A549 (cell line): Measurements from ENCODE around the gene REL. TPM values are rescaled to one million over a fixed set of nuclear protein-coding genes. Genes with fewer than 3 reads are reported as not detected.

Experiments
- ATAC-seq, 2 experiments: fragments of 200-7000 bp in 1 of 2; fragments of >200 bp in 1 of 2; cut with Nextera tagmentation in 1 of 2; cut with Tn5 transposase in 1 of 2; 3 replicates each; pipeline versions ENCODE4 v1.8.0 to v1.9.1; 2018 to 2020; ENCODE audit warnings: mild to moderate bottlenecking in 1 of 2, moderate library complexity in 1 of 2
- CTCF ChIA-PET: fragments of 300-600 bp; sonication (Branson Sonifier 250); formaldehyde crosslinking; extraction: SDS; loops from one replicate; lab custom pipeline; 2021; ENCODE audit warnings: antibody characterized with exemption, inconsistent platforms; lab: Yijun Ruan, JAX
- POLR2A ChIA-PET: fragments of 350-600 bp; formaldehyde crosslinking; extraction: SDS; loops from one replicate; lab custom pipeline; 2021; ENCODE audit warnings: antibody characterized with exemption, inconsistent platforms; lab: Yijun Ruan, JAX
- DNase-seq, 2 experiments: peaks; one replicate each; pipeline versions ENCODE4 v3.0.0 to v3.0.0-alpha.2; 2011 to 2016; ENCODE audit warnings: low read depth in 1 of 2, low spot score in 1 of 2
- FAIRE-seq: peaks from 2 replicates; lab custom pipeline; 2011; peaks lifted over from hg19 to GRCh38; lab: Jason Lieb, UNC
- H3K27ac ChIP-seq, 2 experiments: fragments of >200 bp; sonication (Bioruptor Twin); formaldehyde crosslinking; 3 replicates each; pipeline ENCODE4 v1.5.1; 2016 to 2017
- H3K4me1 ChIP-seq: fragments of >200 bp; sonication (Bioruptor Twin); formaldehyde crosslinking; 3 replicates; pipeline ENCODE4 v1.6.1; 2016
- H3K4me2 ChIP-seq: fragments of >200 bp; sonication (Bioruptor Twin); formaldehyde crosslinking; 3 replicates; pipeline ENCODE4 v1.6.1; 2016
- H3K4me3 ChIP-seq: fragments of >200 bp; sonication (Bioruptor Twin); formaldehyde crosslinking; 3 replicates; pipeline ENCODE4 v1.5.1; 2016
- H3K9me3 ChIP-seq: fragments of >200 bp; sonication (Bioruptor Twin); formaldehyde crosslinking; 3 replicates; pipeline ENCODE4 v1.6.1; 2016
- CHD2 ChIP-seq: fragments of 150-350 bp; IDR thresholded peaks from 2 replicates; pipeline ENCODE4 v1.6.1; 2014; ENCODE audit warnings: low read length; ENCODE audit not compliant: partially characterized antibody
- EP300 ChIP-seq, 2 experiments: fragments of >200 bp; sonication (Bioruptor Twin); formaldehyde crosslinking; IDR thresholded peaks; 2 replicates in 1 of 2; 3 replicates in 1 of 2; pipeline ENCODE4 v1.6.1; 2016 to 2017
- FOSB ChIP-seq: fragments of 250-450 bp; sonication (Bioruptor Pico); IDR thresholded peaks from 2 replicates; pipeline ENCODE4 v1.5.0; 2020; ENCODE audit warnings: mild to moderate bottlenecking, moderate library complexity
- GATA3 ChIP-seq: IDR thresholded peaks from 2 replicates; pipeline ENCODE4 v1.6.1; 2012; ENCODE audit warnings: borderline replicate concordance
- HOXA7 ChIP-seq: fragments of 250-450 bp; sonication (Bioruptor Pico); IDR thresholded peaks from 2 replicates; pipeline ENCODE4 v1.5.0; 2020; ENCODE audit warnings: mild to moderate bottlenecking, moderate library complexity
- JUN ChIP-seq, 2 experiments: fragments of >200 bp; sonication (Bioruptor Twin); formaldehyde crosslinking; IDR thresholded peaks; 2 replicates in 1 of 2; 3 replicates in 1 of 2; pipeline ENCODE4 v1.6.1; 2016 to 2017
- JUNB ChIP-seq: fragments of >200 bp; sonication (Bioruptor Twin); formaldehyde crosslinking; IDR thresholded peaks from 2 replicates; pipeline ENCODE4 v1.6.1; 2016
- KDM1A ChIP-seq: fragments of 200-600 bp; sonication (generic); IDR thresholded peaks from 2 replicates; pipeline ENCODE4 v1.6.1; 2016; ENCODE audit warnings: low read depth, mild to moderate bottlenecking
- MAFK ChIP-seq: fragments of 450-650 bp; IDR thresholded peaks from 2 replicates; pipeline ENCODE4 v1.6.1; 2014; ENCODE audit not compliant: partially characterized antibody
- MAZ ChIP-seq: fragments of 150-350 bp; IDR thresholded peaks from 2 replicates; pipeline ENCODE4 v1.6.1; 2014; ENCODE audit warnings: antibody characterized with exemption, low read depth, low read length, borderline replicate concordance
- PHF8 ChIP-seq: fragments of 200-600 bp; sonication (generic); IDR thresholded peaks from 2 replicates; pipeline ENCODE4 v1.6.1; 2016; ENCODE audit warnings: low read depth, mild to moderate bottlenecking, antibody characterized with exemption, moderate library complexity, borderline replicate concordance
- SMC3 ChIP-seq: fragments of >200 bp; sonication (Bioruptor Twin); formaldehyde crosslinking; IDR thresholded peaks from 3 replicates; pipeline ENCODE4 v1.6.1; 2018; ENCODE audit warnings: inconsistent platforms
- TFCP2L1 ChIP-seq: fragments of 250-450 bp; sonication (Bioruptor Pico); IDR thresholded peaks from 2 replicates; pipeline ENCODE4 v1.5.0; 2021; ENCODE audit warnings: mild to moderate bottlenecking
- TP53 ChIP-seq: fragments of 250-450 bp; sonication (Bioruptor Pico); IDR thresholded peaks from 2 replicates; pipeline ENCODE4 v1.5.0; 2021; ENCODE audit warnings: mild to moderate bottlenecking, moderate library complexity
- WGBS: methylation state at CpG from one replicate; pipeline ENCODE4 v1.1.6; 2017; ENCODE audit errors: missing lambda C conversion rate; 5-methylcytosine and 5-hydroxymethylcytosine counted together
- polyA minus RNA-seq: library from RNA; depleted of rRNA, polyadenylated mRNA; stranded (reverse); fragments of >200 nt; gene quantifications from 2 replicates; pipeline ENCODE4 v1.2.3, GENCODE V29; 2011; rRNA and poly(A)+ RNA removed
- polyA plus RNA-seq, 4 experiments: library from polyadenylated mRNA; depleted of rRNA in 3 of 4; stranded (reverse); fragments of >200 nt; fragmentation: RNase III in 1 of 4; extraction: RNeasy Plus Mini Kit Qiagen cat#74134 plus additional on column Dnase treatment in 1 of 4; gene quantifications; 2 replicates in 3 of 4; 3 replicates in 1 of 4; pipeline ENCODE4 v1.2.3, GENCODE V29; 2011 to 2017
- TF ChIP-seq, protein P1 (sequence below): fragments of 250-450 bp; sonication (Bioruptor Pico); IDR thresholded peaks from 2 replicates; pipeline ENCODE4 v1.5.0; 2021; ENCODE audit warnings: mild to moderate bottlenecking, moderate library complexity, borderline replicate concordance

The REL gene
- 9.3 and 11.3 TPM in 2 replicates for polyA plus RNA-seq (2011; rRNA removed)
- 1.4 and 1.8 TPM in 2 replicates for polyA plus RNA-seq (2012; cell fraction: cytosol; rRNA removed)
- polyA plus RNA-seq (2012; cell fraction: nucleus; rRNA removed), result 1.4 and 2.3 TPM in 2 replicates
- 2.3 to 2.8 TPM (median 2.4 TPM) in 3 replicates for polyA plus RNA-seq (2017; fragmentation: RNase III; extraction: RNeasy Plus Mini Kit Qiagen cat#74134 plus additional on column Dnase treatment)
- 14.0 and 15.1 TPM in 2 replicates for polyA minus RNA-seq

DNA sequence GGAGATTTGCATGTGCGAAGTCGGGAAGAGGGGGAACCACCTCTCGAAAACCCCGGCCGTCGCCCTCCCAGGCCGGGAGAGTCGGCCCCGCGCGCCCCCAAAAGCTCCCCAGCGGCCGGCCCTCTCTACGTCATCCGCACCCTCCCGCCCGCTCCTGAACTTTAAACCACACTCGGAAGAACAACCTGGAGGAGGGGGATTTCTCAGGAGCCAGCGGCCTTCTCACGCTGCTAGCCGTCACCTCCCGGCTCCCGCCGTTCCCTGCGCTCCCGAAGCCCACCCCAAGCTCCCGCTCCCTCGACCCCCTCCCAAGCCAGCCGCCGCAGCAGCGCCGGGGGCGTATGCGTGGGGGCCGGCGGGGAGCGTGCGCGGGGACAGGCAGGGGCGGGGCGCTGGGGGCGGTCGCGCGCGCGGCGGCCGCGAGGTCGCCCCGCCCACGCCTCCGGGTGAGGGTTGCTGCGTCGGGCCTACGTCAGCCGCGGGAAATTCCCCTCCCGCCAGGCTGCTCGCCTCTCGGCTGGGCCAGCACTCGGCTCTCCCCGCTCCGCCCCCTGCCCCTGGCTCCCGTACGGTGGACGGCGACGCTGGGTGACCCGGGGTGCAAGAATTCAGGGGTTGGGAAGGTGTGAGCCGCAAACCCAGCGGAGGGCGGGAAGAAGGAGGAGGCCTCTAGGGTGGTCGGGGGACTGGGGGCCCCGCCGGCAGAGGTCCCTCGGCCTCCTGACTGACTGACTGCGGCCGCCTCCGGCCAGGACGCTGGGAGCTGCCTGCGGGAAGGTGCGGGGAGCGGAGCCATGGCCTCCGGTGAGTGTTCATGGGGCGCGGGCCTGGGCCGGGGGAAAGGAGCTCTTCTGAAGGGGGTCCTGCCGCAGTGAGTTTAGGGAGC lies at the start of gene REL:
Gene REL, plus strand, starts transcription at position 528 of the 886 bp plus-strand sequence. Its CDS starts 267 bp downstream, at position 795.
- POLR2A ChIA-PET, result interaction anchor here (0.6 to 1.7 kb wide), 7 partner anchors 12 to 125 kb away, joined by 3 to 5 read pairs (median 3); partner anchors contain the start of gene PAPOLG
- CTCF ChIA-PET, result interaction anchor here (0.7 to 2.8 kb wide), 5 partner anchors 11 to 171 kb away, joined by 3 to 25 read pairs (median 3); no protein-coding TSS in a partner anchor
- DNase-seq (peak; percentile 78 to 93), ATAC-seq (peak; percentile 93 to 94), FAIRE-seq (no peak)
- H3K4me1 ChIP-seq, result peaks cover 25% of the 10 kb centered on the region
- peak within 1 kb of the TSS; percentile 67 for H3K4me3 ChIP-seq
- TF ChIP-seq JUNB, result no peak
- 0 out of 2 replicates have a peak, but pooled peaks have one; percentile 58 for TF ChIP-seq FOSB (CRISPR knock-in tag)
- 0 out of 2 replicates have a peak, but pooled peaks have one; percentile 15 for TF ChIP-seq HOXA7 (CRISPR knock-in tag)
- TF ChIP-seq EP300 (IDR thresholded peaks at IDR 0.05), result no peak; a peak in 1 of 5 replicates
- peak; percentile 40 to 79; a peak in 4 of 5 replicates for TF ChIP-seq JUN (IDR thresholded peaks at IDR 0.05)
- TF ChIP-seq PHF8, result peak; percentile 82
- peak; percentile 12; the same call in 1 of the 3 replicates for TF ChIP-seq SMC3
- TF ChIP-seq, protein P1, sequence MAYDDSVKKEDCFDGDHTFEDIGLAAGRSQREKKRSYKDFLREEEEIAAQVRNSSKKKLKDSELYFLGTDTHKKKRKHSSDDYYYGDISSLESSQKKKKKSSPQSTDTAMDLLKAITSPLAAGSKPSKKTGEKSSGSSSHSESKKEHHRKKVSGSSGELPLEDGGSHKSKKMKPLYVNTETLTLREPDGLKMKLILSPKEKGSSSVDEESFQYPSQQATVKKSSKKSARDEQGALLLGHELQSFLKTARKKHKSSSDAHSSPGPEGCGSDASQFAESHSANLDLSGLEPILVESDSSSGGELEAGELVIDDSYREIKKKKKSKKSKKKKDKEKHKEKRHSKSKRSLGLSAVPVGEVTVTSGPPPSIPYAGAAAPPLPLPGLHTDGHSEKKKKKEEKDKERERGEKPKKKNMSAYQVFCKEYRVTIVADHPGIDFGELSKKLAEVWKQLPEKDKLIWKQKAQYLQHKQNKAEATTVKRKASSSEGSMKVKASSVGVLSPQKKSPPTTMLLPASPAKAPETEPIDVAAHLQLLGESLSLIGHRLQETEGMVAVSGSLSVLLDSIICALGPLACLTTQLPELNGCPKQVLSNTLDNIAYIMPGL (CRISPR knock-in tag), result 0 out of 2 replicates have a peak, but pooled peaks have one; percentile 14
- no peak for TF ChIP-seq KDM1A
- TF ChIP-seq TP53 (CRISPR knock-in tag), result peak; percentile 16; the same call in 1 of the 2 replicates
- peak; percentile 73 for TF ChIP-seq TFCP2L1 (CRISPR knock-in tag)
- TF ChIP-seq CHD2, result peak; percentile 13
- peak; percentile 32; the same call in 1 of the 2 replicates for TF ChIP-seq MAZ
- peak; percentile 8; the same call in 1 of the 2 replicates for TF ChIP-seq GATA3
- WGBS, result 3% methylated on average over 35 of the region's 90 CpGs
- no peaks in the 10 kb centered on the region for H3K9me3 ChIP-seq
- H3K4me2 ChIP-seq, result peak within 1 kb of the TSS; percentile 97
- peak within 1 kb of the TSS; percentile 95 for H3K27ac ChIP-seq

DNA sequence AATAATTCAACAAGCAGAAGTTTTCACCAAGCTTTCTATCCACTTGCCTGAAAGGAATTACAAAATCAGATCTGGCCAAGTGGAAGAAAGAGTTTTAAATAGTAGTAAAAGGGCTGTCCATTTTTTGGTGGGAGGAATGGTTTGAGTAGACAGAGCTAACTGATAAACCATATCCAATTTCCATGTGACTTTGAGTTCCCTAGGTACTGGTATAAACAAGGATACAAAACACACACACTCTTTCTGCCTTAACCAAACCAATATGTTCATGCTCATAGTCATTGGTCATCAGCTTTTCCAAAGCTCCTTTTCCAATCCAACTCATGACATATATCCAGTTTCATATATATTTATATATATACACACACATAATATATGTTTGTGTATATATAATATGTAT lies 49.5 kb upstream of the REL start:
- no peak for TF ChIP-seq MAFK
- DNase-seq, result no peak
- no peak overlapping the region for H3K27ac ChIP-seq
- no peaks in the 10 kb centered on the region for H3K9me3 ChIP-seq
- no peak for ATAC-seq
- no peak overlapping the region for H3K4me2 ChIP-seq
- ChIA-PET POLR2A (no interaction called here), CTCF (interaction anchor here (0.5 to 2.9 kb wide), 3 partner anchors 167 to 410 kb away, joined by 3 to 12 read pairs (median 4); no protein-coding TSS in a partner anchor)
- H3K4me3 ChIP-seq, result no peak overlapping the region
- no peak for FAIRE-seq
- H3K4me1 ChIP-seq, result no peaks in the 10 kb centered on the region

DNA sequence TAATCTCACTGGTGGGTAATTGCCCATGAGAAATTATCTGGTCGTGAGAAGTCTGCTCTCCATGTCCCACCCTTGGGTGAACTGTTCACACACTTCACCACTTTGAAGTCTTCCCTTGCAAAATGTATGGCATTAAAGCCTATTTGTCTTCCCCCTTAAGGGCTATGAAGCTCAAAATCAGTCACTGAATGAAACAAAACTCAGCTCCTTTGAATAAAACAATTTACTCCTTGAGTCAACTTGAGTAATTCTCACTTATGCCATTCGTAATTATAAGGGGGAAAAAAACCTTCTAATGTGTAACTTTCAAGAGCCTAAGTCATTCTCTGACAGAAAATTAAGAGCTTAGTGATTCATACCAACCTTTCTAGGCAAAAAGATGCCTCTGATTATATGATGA lies 48.8 kb upstream of the REL start:
- ATAC-seq, result no peak
- no peaks in the 10 kb centered on the region for H3K4me1 ChIP-seq
- H3K27ac ChIP-seq, result no peak overlapping the region
- no peak for FAIRE-seq
- POLR2A ChIA-PET, result no interaction called here
- whole genome bisulfite sequencing, result 4% methylated on average over 2 of the region's 2 CpGs
- H3K9me3 ChIP-seq, result no peaks in the 10 kb centered on the region
- no peak for DNase-seq
- CTCF ChIA-PET, result interaction anchor here (0.9 to 2.9 kb wide), 3 partner anchors 15 to 173 kb away, joined by 4 to 12 read pairs (median 4); no protein-coding TSS in a partner anchor
- H3K4me2 ChIP-seq, result no peak overlapping the region
- H3K4me3 ChIP-seq, result no peak overlapping the region
- no peak for TF ChIP-seq CHD2
